SK-N-SH (cell line): Measurements from ENCODE around the gene ASF1B. TPM values are rescaled to one million over a fixed set of nuclear protein-coding genes. Genes with fewer than 3 reads are reported as not detected.

ENCODE experiments used
- CTCF ChIA-PET: fragments of 300-600, 350-600 bp; formaldehyde crosslinking; extraction: SDS; loops from one replicate; lab custom pipeline; 2021; lab: Yijun Ruan, JAX
- POLR2A ChIA-PET: fragments of 350-600 bp; sonication (Branson Sonifier 250); formaldehyde crosslinking; extraction: SDS; loops from one replicate; lab custom pipeline; 2020; ENCODE audit warnings: antibody characterized with exemption, inconsistent platforms; lab: Yijun Ruan, JAX
- DNase-seq: peaks from one replicate; pipeline ENCODE4 v3.0.0; 2012
- H2AFZ ChIP-seq: fragments of 200-600 bp; sonication (generic); 2 replicates; pipeline ENCODE4 v1.8.1; 2016; ENCODE audit warnings: antibody characterized with exemption, mild to moderate bottlenecking, low read depth
- H3F3A ChIP-seq: fragments of 200-600 bp; sonication (generic); replicated peaks from 2 replicates; pipeline ENCODE3; 2016; ENCODE audit warnings: antibody characterized with exemption, mild to moderate bottlenecking; ENCODE audit not compliant: insufficient read depth
- H3K27ac ChIP-seq, 2 experiments: fragments of 200-500 bp in 1 of 2; fragments of 200-600 bp in 1 of 2; sonication (Bioruptor generic) in 1 of 2; sonication (generic), shearing (Covaris generic) in 1 of 2; 2 replicates each; pipeline versions ENCODE4 v1.5.1 to v1.6.1; 2014 to 2016; ENCODE audit warnings: low read depth in 2 of 2, inconsistent platforms in 1 of 2, low read length in 1 of 2, mild to moderate bottlenecking in 1 of 2, mixed read lengths in 1 of 2
- H3K27me3 ChIP-seq: fragments of 200-600 bp; sonication (generic), shearing (Covaris generic); 2 replicates; pipeline ENCODE4 v1.6.1; 2016; ENCODE audit warnings: mixed run types; ENCODE audit not compliant: insufficient read depth
- H3K36me3 ChIP-seq, 2 experiments: fragments of 200-500 bp in 1 of 2; fragments of 200-600 bp in 1 of 2; sonication (Bioruptor generic) in 1 of 2; sonication (generic) in 1 of 2; replicated peaks in 1 of 2; 2 replicates each; pipeline versions ENCODE3 to v1.5.1; 2014 to 2016; ENCODE audit warnings: low read length in 1 of 2, mild to moderate bottlenecking in 1 of 2; ENCODE audit not compliant: insufficient read depth in 2 of 2, control insufficient read depth in 1 of 2
- H3K4me1 ChIP-seq, 2 experiments: fragments of 200-500 bp in 1 of 2; fragments of 200-600 bp in 1 of 2; sonication (Bioruptor generic) in 1 of 2; sonication (generic), shearing (Covaris generic) in 1 of 2; 2 replicates each; pipeline versions ENCODE4 v1.5.1 to v1.6.1; 2014 to 2016; ENCODE audit warnings: low read depth in 1 of 2, low read length in 1 of 2, mixed run types in 1 of 2; ENCODE audit not compliant: insufficient read depth in 2 of 2, control insufficient read depth in 1 of 2
- H3K4me2 ChIP-seq: fragments of 200-600 bp; sonication (generic), shearing (Covaris generic); 2 replicates; pipeline ENCODE4 v1.6.1; 2017; ENCODE audit warnings: mixed run types
- H3K4me3 ChIP-seq, 2 experiments: fragments of 200-500 bp in 1 of 2; fragments of 200-600 bp in 1 of 2; sonication (Bioruptor generic) in 1 of 2; sonication (generic), shearing (Covaris generic) in 1 of 2; 2 replicates each; pipeline versions ENCODE4 v1.5.1 to v1.8.1; 2014 to 2016; ENCODE audit warnings: low read depth in 2 of 2, inconsistent platforms in 1 of 2, low read length in 1 of 2, mild to moderate bottlenecking in 1 of 2, mixed read lengths in 1 of 2, moderate library complexity in 1 of 2
- H3K79me2 ChIP-seq: fragments of 200-600 bp; sonication (generic); 2 replicates; pipeline ENCODE4 v1.8.1; 2017; ENCODE audit warnings: mild to moderate bottlenecking; ENCODE audit not compliant: insufficient read depth
- H3K9ac ChIP-seq: fragments of 200-600 bp; sonication (generic); 2 replicates; pipeline ENCODE4 v1.6.1; 2017; ENCODE audit warnings: mixed run types
- H3K9me2 ChIP-seq: fragments of 200-600 bp; sonication (generic); 2 replicates; pipeline ENCODE4 v1.6.1; 2017; ENCODE audit warnings: mixed run types
- H3K9me3 ChIP-seq: fragments of 200-600 bp; sonication (generic); 2 replicates; pipeline ENCODE4 v1.6.1; 2017; ENCODE audit warnings: mixed run types, mild to moderate bottlenecking, moderate library complexity
- H4K20me1 ChIP-seq: fragments of 200-600 bp; sonication (generic); 2 replicates; pipeline ENCODE4 v1.6.1; 2017; ENCODE audit warnings: mild to moderate bottlenecking, mixed run types; ENCODE audit not compliant: insufficient read depth
- GATA2 ChIP-seq: sonication (generic); formaldehyde crosslinking; IDR thresholded peaks from 2 replicates; pipeline ENCODE4 v1.5.0; 2020; ENCODE audit warnings: mild to moderate bottlenecking, missing genetic modification reagents
- JUND ChIP-seq: IDR thresholded peaks from 2 replicates; pipeline ENCODE4 v1.4.0; 2012
- TEAD4 ChIP-seq: IDR thresholded peaks from 2 replicates; pipeline ENCODE4 v1.4.0; 2012; ENCODE audit warnings: mild to moderate bottlenecking, borderline replicate concordance; ENCODE audit not compliant: insufficient read depth
- USF2 ChIP-seq: fragments of 150-350 bp; IDR thresholded peaks from 2 replicates; pipeline ENCODE4 v1.6.1; 2017; ENCODE audit warnings: antibody characterized with exemption, low read length, low read depth, borderline replicate concordance
- WGBS: methylation state at CpG from one replicate; pipeline ENCODE4 v1.1.6; 2017; ENCODE audit warnings: low lambda C conversion rate; 5-methylcytosine and 5-hydroxymethylcytosine counted together
- polyA plus RNA-seq, 3 experiments: library from polyadenylated mRNA; depleted of rRNA; stranded (reverse); fragments of >200 nt; gene quantifications; 2 replicates each; pipeline ENCODE4 v1.2.3, GENCODE V29; 2012
- TF ChIP-seq, protein P1 (sequence below): fragments of 200-600 bp; sonication (generic); IDR thresholded peaks from 2 replicates; pipeline ENCODE4 v1.6.1; 2017; ENCODE audit warnings: antibody characterized with exemption, mild to moderate bottlenecking, moderate library complexity
- TF ChIP-seq, protein P2 (sequence below): IDR thresholded peaks from 2 replicates; pipeline ENCODE4 v1.6.1; 2012; ENCODE audit warnings: mild to moderate bottlenecking, low read depth, low read length, moderate library complexity

The ASF1B gene
- polyA plus RNA-seq, 1 of the 3 experiments (the other 2 are of a cell fraction): 19.0 TPM

GRCh38 chr19:14114439-14114838, 21.9 kb downstream of the ASF1B start (continued):
- no peak for TF ChIP-seq GATA2 (CRISPR knock-in tag)
- TF ChIP-seq, protein P1, sequence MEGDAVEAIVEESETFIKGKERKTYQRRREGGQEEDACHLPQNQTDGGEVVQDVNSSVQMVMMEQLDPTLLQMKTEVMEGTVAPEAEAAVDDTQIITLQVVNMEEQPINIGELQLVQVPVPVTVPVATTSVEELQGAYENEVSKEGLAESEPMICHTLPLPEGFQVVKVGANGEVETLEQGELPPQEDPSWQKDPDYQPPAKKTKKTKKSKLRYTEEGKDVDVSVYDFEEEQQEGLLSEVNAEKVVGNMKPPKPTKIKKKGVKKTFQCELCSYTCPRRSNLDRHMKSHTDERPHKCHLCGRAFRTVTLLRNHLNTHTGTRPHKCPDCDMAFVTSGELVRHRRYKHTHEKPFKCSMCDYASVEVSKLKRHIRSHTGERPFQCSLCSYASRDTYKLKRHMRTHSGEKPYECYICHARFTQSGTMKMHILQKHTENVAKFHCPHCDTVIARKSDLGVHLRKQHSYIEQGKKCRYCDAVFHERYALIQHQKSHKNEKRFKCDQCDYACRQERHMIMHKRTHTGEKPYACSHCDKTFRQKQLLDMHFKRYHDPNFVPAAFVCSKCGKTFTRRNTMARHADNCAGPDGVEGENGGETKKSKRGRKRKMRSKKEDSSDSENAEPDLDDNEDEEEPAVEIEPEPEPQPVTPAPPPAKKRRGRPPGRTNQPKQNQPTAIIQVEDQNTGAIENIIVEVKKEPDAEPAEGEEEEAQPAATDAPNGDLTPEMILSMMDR: no peak
- no peak for TF ChIP-seq JUND
- no peak for TF ChIP-seq TEAD4
- no peak for TF ChIP-seq USF2
- TF ChIP-seq, all 33 proteins: peak for 0

DNA sequence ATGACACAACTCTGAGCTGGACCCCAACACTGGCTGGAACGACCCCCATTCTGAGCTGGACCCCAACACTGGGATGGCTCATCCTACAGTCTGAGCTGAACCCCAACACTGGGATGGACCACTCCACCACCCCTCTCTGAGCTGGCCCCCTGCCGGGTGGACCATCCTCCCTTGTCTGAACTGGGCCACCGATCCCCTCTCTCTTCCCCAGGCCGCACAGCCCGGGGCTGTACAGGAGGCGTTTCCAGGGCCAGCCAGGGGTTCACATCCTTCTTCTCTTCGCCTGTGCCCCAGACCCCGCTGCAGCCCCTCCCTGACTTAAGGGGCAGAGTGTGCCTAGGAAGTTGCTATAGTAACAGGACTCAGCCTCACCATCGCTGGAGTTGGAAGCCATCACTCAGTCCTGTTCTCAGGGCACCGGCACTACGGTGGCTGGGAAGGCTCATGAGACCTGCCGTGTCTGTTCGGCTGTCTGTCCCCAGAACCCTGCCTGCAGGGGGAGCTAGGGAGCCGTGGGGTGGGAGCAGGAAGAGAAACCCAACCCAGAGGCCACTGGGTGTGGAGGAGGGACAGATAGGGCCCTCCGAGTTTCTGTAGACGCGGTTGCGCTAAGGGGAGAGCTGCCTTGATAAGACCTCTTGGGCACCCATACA, 22.5 kb downstream of the ASF1B start:
- DNase-seq: no peak
- TF ChIP-seq, protein P2, sequence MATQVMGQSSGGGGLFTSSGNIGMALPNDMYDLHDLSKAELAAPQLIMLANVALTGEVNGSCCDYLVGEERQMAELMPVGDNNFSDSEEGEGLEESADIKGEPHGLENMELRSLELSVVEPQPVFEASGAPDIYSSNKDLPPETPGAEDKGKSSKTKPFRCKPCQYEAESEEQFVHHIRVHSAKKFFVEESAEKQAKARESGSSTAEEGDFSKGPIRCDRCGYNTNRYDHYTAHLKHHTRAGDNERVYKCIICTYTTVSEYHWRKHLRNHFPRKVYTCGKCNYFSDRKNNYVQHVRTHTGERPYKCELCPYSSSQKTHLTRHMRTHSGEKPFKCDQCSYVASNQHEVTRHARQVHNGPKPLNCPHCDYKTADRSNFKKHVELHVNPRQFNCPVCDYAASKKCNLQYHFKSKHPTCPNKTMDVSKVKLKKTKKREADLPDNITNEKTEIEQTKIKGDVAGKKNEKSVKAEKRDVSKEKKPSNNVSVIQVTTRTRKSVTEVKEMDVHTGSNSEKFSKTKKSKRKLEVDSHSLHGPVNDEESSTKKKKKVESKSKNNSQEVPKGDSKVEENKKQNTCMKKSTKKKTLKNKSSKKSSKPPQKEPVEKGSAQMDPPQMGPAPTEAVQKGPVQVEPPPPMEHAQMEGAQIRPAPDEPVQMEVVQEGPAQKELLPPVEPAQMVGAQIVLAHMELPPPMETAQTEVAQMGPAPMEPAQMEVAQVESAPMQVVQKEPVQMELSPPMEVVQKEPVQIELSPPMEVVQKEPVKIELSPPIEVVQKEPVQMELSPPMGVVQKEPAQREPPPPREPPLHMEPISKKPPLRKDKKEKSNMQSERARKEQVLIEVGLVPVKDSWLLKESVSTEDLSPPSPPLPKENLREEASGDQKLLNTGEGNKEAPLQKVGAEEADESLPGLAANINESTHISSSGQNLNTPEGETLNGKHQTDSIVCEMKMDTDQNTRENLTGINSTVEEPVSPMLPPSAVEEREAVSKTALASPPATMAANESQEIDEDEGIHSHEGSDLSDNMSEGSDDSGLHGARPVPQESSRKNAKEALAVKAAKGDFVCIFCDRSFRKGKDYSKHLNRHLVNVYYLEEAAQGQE: no peak
- TF ChIP-seq, protein P1: peak; percentile 40
- POLR2A ChIA-PET: no interaction called here
- Histone ChIP-seq H3K27ac (no peak overlapping the region), H4K20me1 (no peaks in the 10 kb centered on the region), H3K9me3 (no peaks in the 10 kb centered on the region), H3K4me3 (no peak overlapping the region), H3K79me2 (peaks cover 55% of the 10 kb centered on the region), H3K4me1 (peaks cover 11 to 20% of the 10 kb centered on the region in 2 experiments), H3F3A (peaks cover 5% of the 10 kb centered on the region), H3K36me3 (no peaks in the 10 kb centered on the region), H3K4me2 (no peak overlapping the region), H3K9ac (no peak overlapping the region), H3K27me3 (no peaks in the 10 kb centered on the region), H2AFZ (no peak overlapping the region), H3K9me2 (no peaks in the 10 kb centered on the region)
- WGBS: 91% methylated on average over 13 of the region's 18 CpGs
- CTCF ChIA-PET: interaction anchor here (0.7 to 4.7 kb wide), 7 partner anchors 8 to 235 kb away, joined by 3 to 28 read pairs (median 9); partner anchors contain the start of genes ASF1B, MISP3 and SAMD1
